Head of caudate nucleus (tissue), 42 donors: ENCODE measurements around the gene FMN1.

Experiments used
- DNase-seq, 42 donors: peaks; one replicate each; pipeline versions ENCODE4 v3.0.0 to v3.0.0-alpha.2; 2020 to 2021; ENCODE audit warnings: mixed read lengths in 7 of 42
- intact Hi-C: fragments of 100-400 bp; cut with DNase I; formaldehyde crosslinking; loops from one replicate; pipeline ENCODE4 v1.15.0; 2022

The FMN1 gene

DNA sequence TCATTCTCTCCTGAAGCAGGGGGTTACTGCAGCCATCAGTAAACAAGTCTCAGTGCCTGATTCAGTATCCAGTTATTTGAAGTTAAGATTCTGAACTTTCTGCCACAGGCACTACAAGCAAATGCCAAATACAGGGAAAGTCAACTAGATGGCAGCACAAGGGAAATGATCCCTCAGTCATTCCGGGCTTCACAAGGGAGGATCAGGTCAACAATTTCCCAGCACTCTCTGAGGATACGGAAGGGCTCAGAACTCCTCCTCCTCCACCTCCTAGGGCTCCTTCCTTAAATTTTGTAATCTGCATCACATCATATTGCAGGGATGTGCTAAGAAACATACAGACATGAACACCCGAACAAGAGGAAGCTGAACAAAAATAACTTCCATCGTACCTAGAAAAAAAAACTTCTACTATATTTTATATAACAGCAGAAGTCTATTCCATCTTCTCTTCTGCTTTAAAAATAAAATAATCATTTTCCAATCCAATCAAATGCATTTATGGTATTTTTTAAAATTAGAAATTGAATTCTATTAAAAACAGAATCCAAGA lies 187.1 kb downstream of the FMN1 start:
- intact Hi-C loops: no loop called here
- DNase-seq: peak in 19 of 42 donors; percentile 6 to 73 (median 31)

DNA sequence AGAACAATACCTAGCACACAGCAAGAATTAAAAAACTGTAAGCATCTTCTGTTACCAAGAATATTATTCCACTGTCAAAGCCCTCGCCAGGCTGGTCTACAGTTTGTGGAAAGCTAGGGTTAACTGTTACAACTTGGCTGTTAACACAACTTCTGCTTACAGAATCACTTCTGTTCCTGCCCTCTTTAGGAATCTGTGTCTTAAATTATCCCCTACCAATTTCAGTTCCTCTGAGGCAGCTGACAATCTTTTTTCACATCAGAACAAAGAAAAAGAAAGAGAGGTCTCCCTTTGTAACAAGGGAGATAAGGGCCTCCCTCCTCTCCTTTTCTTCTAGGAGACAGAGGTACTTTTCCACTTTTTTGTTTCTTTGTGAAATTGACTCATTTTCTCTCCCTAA lies 188.9 kb downstream of the FMN1 start:
- DNase-seq: peak in 1 of 42 donors; percentile 10
- intact Hi-C loops: no loop called here

DNA sequence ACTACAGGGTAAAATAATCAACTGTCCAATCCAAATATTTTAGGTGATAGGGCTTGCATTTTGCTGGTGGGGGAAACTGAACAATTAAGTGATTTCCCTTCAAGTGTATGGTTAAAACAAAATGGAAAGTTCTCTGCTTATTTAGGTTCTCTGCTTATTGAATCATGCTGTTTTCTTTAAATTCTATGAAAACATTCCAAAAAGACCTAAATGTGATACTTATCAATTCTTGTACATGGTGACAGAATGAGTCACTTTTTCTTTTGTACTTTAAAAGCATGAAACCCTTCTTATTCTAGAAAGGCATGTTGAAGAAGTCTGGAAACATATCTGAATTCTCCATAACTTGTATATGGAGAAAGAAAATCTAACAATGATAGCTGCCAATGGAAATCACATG lies 192.6 kb downstream of the FMN1 start:
- intact Hi-C loops: no loop called here
- no peak for DNase-seq

DNA sequence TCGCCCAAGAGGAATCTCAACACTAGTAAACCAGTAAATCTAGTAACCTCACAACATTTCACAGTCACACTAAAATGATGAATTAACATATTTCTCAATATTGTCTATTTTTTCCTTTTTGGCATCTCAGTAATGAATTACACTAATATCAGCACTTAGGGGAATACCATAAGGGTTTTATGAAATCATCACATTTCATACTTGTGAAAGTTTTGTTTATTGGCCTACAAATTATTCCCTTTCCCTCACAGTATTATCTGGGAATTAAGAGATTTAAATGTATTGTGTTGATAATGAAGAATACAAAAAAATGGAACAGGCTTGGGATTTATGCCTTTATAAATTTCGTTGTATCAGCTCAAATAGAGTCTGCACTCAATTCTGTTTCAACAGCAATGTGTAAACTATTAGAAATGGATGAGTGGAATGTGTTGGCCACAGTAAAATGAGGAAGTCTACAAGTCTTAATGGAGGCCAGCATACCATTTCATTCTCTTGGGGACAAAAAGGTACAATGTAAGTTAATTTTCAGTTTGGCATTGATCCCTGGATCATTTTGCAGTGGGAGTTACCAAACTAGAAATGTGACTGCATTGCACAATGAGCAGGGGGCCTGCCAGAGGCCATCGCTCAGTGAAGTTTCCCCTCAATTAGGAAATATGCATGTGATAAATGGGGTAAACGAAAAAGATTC lies 195.4 kb downstream of the FMN1 start:
- intact Hi-C loops: loop anchor here (10.0 kb wide), 1 partner anchor 334 kb away; no protein-coding TSS in a partner anchor
- DNase-seq: no peak

DNA sequence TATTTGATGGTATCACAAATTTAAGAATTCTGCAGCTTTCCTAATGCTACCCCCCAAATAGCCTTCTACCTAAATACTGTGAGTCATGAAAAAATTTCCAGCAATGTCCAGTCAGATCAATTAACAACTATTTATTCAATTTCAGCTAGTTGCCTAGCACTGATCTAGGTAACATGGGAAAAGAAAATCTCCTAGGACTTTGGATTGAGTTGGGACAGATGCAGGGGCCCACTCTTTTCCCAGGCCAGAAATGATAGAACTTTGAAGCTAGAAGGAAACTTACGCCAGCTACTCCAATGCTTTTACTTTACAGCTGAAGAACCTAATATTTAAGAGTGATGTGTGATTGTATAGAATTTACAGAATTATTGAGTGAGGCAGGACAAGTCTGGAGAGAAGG lies 196.3 kb downstream of the FMN1 start:
- intact Hi-C loops: loop anchor here (10.0 kb wide), 1 partner anchor 333 kb away; no protein-coding TSS in a partner anchor
- DNase-seq: no peak

DNA sequence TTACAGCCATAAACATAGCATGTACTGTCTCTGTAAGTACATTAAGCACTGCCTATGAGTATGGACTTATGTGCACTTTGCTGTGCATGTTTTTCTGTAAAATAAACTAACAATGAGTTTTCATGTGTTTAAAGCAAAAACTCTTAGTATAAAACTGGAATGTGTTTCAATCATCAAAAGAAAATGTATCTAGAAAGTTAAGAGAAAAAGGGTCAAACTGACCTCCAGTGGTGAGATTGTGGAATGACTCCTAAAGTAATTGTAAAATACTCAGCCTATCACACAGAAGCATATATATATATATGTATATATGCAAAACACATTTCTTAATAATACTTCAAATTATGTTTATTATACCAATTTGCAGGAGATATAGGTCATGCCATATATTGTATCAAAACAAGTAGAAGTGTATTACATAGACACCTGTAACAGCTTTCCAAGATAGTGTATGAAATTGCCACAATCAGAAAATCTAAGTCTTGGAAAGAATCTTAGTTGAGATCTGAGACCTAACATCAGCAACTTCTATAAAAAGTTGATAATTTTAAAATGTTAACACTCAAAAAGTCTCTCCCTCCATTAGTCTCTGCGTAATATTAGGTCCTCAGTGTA lies 199.6 kb downstream of the FMN1 start:
- peak in 1 of 42 donors; percentile 8 for DNase-seq
- intact Hi-C loops: loop anchor here (10.0 kb wide), 1 partner anchor 330 kb away; no protein-coding TSS in a partner anchor

DNA sequence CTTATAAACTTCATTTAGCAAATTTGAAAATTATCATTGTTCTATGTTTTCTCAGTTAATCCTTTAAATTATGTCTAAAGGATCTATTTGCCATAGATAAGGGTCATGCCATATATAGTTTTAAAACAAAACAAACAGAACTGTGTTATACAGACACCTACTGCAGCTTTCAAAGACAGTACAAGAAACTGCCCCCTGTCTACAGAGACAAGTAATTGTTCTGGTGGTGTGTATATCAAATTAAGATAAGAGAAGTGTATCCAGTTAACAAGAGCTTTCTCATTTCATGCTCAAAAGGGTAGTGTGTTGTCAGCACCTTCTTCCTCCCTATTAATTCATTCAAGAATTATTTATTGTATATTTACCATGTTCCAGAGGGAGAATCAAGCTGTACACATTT lies 201.2 kb downstream of the FMN1 start:
- no peak for DNase-seq
- intact Hi-C loops: loop anchor here (10.0 kb wide), 1 partner anchor 328 kb away; no protein-coding TSS in a partner anchor

DNA sequence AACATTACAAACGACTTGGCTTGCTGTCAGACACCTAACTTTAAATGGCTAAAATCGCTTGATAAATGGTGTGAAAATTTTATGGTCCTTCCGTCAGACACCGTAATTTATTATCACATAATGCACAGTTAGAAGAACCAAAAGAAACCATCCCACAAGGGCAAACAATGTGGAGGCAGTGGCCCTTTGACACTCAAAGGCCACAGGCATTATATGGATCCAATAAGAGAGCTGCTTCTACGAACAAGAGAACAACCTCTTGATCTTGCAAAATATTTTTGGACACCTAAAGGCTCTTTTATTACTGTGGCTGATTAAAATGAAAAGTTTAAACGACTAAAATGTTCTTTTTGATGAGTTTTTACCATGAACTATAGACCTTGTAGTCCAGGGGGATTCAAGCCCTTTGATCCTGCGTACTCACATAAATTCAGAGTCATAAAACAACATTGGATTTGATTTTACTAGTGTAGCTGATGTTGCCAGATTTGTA lies 202.8 kb downstream of the FMN1 start:
- intact Hi-C loops: loop anchor here (10.0 kb wide), 1 partner anchor 327 kb away; no protein-coding TSS in a partner anchor

DNA sequence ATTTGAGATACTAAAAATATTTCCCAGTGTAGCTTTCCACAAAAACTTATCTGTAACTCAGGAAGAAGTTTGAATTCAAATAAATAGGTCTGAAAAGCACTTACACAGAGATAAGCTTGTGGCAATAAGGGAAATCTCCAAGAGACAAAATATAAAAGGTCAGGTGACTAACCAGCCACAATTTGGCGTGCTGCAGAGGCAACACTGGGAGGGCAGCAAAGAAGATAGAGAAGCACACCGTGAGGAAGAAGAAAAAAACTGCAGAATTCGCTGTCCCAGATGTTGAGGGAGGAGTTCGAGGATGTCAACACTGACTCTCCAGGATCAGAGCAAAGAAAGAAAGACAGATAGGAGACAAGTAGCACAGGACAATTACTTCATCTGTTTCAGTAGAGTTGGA lies 204.4 kb downstream of the FMN1 start:
- intact Hi-C loops: loop anchor here (10.0 kb wide), 1 partner anchor 325 kb away; no protein-coding TSS in a partner anchor
- DNase-seq: no peak

More for the DNA sequence above, 202.8 kb downstream of the FMN1 start:
- DNase-seq: no peak

DNA sequence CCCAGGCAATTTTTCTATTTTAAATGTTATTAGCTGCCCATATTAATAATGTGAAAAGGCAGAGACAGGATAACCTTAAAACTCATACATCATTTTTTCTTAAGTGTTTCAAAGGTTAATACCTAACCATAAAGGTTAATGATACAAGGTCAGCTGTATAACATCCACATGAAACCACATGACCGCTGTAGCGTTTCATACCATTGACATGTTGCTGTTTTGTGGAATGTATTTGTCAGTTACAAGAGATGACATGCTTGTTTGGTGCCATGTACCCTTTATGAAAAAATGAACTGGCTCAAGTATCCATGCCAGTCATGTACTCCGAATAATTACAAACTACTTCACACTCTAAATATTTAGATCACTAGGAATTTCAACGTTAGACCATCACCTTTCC lies 207.4 kb downstream of the FMN1 start:
- no peak for DNase-seq
- intact Hi-C loops: no loop called here

DNA sequence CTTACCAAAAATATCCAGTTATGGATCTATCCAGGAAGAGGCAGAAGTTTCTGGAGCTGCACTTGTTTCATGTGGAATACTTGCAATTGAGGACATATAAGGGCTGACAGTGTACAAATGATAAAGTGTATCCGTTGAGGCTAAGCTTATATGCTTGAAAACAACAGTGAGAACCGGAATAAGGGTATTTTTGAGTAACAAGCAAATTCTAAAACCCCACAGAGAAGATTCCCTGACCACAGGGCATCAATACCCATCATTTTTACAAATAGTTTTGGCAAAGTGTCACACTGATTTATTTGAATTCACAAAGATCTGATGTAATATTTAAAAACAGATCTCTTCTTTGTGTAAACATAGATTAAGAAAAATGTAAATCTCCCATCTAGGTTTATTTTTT lies 208.4 kb downstream of the FMN1 start:
- no peak for DNase-seq
- intact Hi-C loops: no loop called here

DNA sequence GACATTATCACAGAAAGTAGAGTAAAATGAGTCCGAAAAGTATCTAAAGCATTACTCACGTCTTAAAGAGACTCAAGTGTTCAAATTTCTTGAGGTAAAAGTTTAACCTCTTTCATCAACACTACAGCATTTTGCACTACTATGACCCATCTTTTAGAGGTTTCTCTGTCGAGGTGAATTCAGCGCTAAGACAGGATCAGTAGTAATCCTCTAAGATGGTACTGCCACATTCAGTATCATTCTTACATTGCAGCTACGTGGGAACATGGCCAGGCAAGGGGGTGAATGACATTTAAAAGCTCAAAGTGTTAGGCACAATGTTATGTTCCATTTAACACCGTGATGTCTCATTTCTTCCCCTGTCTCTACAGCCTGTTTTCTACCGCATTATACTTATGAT lies 210.8 kb downstream of the FMN1 start:
- no peak for DNase-seq

DNA sequence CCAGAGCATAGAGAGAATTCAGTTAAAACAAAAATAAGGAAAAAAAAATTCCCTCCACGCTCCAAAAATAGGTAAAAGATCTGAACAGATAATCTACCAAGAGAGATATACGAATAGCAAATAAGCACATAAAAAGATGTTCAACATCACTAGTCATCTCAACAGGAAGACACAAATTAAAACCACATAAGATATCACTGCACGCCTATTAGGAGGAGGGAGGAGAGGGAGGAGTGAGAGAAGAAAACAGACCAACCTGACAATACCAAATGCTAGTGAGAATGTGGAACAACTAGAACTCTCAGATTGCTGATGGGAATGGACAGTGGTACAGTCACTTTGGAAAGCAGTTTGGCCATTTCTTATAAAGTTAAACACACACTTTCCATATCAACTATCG lies 212.5 kb downstream of the FMN1 start:
- intact Hi-C loops: no loop called here

More for the DNA sequence above, 210.8 kb downstream of the FMN1 start:
- intact Hi-C loops: no loop called here

DNA sequence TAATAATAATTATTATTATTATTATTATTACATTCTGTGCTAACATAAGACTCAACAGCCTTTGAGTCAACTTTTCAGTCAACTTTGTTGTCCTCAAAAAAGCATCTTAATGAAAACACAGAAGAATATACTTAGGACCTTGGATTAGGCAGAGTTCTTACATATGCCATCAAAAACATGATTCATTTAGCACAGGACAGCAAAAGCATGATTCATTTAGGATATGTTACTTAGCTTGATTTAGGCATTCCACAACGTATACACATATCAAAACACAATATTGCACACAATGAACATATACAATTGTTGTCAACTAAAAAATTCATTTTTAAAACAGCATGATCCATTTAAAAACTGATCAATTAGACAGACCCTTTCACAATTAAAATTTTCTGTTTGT lies 213.0 kb downstream of the FMN1 start:
- intact Hi-C loops: no loop called here
- no peak for DNase-seq

More for the DNA sequence above, 212.5 kb downstream of the FMN1 start:
- DNase-seq: no peak

DNA sequence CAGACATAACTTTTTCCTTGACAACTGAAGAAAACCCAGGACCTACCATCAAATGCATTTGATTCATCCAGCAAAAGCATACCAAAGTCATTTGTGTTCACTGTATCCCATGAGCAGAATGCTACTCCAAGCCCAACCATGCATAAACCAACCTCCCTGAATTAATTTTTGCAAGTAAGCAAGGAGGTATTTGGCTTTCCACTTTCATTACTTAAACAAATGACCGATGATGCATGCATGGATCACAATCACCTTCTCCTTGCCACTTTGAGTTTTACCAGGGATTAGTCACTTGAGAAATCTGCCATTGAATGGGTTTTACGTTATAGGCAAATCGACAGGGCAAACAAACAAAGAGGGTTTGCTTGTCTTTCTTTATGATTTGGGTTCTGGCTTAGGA lies 214.8 kb downstream of the FMN1 start:
- intact Hi-C loops: no loop called here
- DNase-seq: no peak

DNA sequence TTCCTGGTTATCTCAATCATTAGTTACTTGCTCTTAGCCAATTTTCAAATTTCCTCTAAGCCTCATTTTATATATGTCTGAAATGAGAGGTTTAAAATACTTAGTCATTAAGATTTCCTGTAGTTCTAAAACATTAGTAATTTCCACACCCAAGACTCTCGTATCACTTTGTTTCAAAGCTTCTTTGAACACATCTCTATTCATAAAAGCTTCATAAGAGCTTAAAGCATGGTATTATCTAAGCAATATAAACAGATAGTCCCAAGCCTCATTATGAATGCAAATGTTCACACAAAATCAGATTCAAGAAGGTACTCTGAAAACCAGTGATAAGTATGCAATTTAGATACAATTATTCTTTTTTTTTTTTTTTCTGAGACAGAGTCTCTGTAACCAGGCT lies 217.0 kb downstream of the FMN1 start:
- no peak for DNase-seq
- intact Hi-C loops: no loop called here

DNA sequence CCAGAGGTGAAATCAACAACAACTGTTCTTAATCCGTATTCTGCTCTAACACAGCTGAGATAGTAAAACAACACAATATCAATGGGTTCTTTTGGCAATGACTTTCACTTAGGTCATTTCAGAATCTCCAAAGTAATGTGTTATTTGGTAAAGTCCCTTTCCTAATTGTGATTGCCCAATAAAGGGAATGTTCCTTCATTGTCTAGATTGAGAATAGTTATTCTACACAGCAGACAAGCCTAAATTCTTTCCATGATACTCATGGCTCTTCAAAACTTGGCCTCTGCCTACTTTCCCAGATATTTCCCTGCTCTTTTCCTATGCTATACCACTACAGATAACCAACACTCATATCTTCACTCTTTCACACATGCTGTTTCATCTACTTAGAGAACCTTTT lies 219.8 kb downstream of the FMN1 start:
- DNase-seq: no peak
- intact Hi-C loops: no loop called here

DNA sequence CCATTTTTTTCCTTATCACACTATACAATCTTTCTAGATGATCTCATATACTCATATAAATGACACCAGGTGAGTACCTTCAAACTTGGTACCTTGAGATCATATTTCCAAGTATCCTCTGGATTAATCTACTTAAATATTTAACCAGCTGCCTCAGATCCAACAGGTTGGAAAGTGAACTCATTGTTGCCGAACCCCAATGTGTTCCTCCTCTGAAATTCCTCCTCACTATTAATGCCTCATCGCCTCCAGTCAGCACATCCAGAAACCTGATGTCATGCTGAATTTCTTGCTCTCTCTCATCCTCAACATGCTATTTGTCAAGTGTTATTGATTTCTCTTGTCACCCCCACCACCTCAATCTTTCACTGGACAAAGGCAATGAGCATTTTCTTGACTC lies 221.8 kb downstream of the FMN1 start:
- DNase-seq: no peak
- intact Hi-C loops: no loop called here

DNA sequence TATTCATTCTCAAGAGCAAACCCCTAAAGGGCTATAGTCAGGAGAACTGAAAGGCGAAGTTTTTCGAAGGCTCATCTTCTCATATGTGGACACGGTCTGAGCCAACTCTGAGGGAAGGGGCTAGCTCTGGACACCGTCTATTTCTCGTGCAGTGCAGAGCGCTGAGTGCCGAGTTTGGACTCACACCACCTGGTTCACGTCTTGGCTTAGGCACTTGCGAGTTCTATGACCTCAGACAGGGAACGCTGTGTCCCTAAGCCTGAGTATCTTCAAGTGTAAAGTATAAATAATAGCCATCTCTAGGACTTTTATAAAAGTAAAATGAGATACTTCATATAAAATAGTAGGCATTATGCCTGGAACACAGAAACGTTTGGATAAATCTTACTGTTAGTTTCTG lies 223.7 kb downstream of the FMN1 start:
- intact Hi-C loops: no loop called here
- no peak for DNase-seq

DNA sequence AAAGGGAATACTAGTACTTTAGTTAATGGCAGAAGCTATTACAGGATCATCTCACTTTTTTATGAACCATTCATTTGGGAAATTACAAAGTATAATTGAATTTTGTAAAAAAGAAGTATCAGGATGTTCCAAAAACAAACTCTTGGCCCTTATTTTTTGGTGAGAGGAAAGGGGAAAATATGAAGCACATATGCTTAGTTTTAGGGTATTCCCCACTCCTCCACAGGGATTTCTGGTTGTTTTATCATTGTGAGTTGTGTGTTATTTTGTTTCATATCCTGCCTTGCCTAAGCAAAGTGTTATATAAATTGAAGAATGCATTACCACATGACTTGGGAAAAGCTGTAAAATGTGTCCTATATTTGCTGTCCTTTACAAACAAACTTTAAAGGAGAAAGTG lies 227.0 kb downstream of the FMN1 start:
- DNase-seq: no peak
- intact Hi-C loops: no loop called here
